Neuron (in vitro differentiated cells): Measurements from ENCODE around the gene MAPK14.
"Not testable (repeated sequence)": the region's sequence is repeated elsewhere in the genome, so short reads cannot be mapped to it uniquely, and the experiment has no call there.

Experiments
- H2AFZ ChIP-seq: one replicate; pipeline ENCODE4 v1.6.1; 2013; ENCODE audit warnings: low read depth, mild to moderate bottlenecking, inconsistent platforms, low read length, moderate library complexity
- H3K27me3 ChIP-seq: one replicate; pipeline ENCODE4 v1.6.1; 2013; ENCODE audit warnings: low read length; ENCODE audit not compliant: insufficient read depth
- H3K36me3 ChIP-seq: one replicate; pipeline ENCODE4 v1.6.1; 2013; ENCODE audit warnings: low read length; ENCODE audit not compliant: insufficient read depth
- H3K4me1 ChIP-seq: one replicate; pipeline ENCODE4 v1.6.1; 2013; ENCODE audit warnings: low read length; ENCODE audit not compliant: insufficient read depth
- H3K4me3 ChIP-seq: 2 replicates; pipeline ENCODE4 v1.5.1; 2013; ENCODE audit warnings: mild to moderate bottlenecking, low read length, moderate library complexity
- H3K9me3 ChIP-seq: one replicate; pipeline ENCODE4 v1.6.1; 2013; ENCODE audit warnings: low read length

MAPK14 gene

GRCh38 chr6:36079601-36080000, 52.0 kb downstream of the MAPK14 start:
- peaks cover 69% of the 10 kb centered on the region for H3K36me3 ChIP-seq
- no peaks in the 10 kb centered on the region for H3K27me3 ChIP-seq
- peaks cover 20% of the 10 kb centered on the region for H3K9me3 ChIP-seq
- no peaks in the 10 kb centered on the region for H3K4me1 ChIP-seq
- H3K4me3 ChIP-seq, result no peak overlapping the region
- no peak overlapping the region for H2AFZ ChIP-seq

GRCh38 chr6:36082318-36082717, 54.7 kb downstream of the MAPK14 start:
- Histone ChIP-seq H3K9me3 (peaks cover 20% of the 10 kb centered on the region), H3K27me3 (no peaks in the 10 kb centered on the region), H3K4me1 (no peaks in the 10 kb centered on the region), H2AFZ (no peak overlapping the region), H3K36me3 (peaks cover 57% of the 10 kb centered on the region), H3K4me3 (no peak overlapping the region)

DNA sequence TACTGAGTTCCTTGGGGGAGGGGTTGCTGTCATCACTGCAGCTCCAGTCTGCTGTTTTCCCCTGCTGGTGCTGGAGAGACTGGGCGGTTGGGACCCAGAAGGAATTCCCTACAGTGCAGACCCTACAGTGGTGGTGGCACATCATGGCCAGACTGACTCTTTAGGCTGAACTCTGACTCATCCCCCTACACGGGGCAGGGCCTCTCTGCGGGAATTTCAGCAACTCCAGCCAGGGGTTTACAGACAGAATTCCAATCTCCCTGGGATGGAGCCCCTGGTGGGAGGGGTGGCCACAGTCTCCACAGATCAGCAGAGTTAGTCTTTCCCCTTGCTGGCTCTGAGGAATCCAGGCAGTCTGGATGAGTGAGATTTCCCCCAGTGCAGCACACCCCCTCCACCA, 55.8 kb downstream of the MAPK14 start:
- H3K4me1 ChIP-seq, result no peaks in the 10 kb centered on the region
- H3K4me3 ChIP-seq, result no peak overlapping the region
- peaks cover 49% of the 10 kb centered on the region for H3K36me3 ChIP-seq
- H2AFZ ChIP-seq, result no peak overlapping the region
- H3K27me3 ChIP-seq, result no peaks in the 10 kb centered on the region
- H3K9me3 ChIP-seq, result peaks cover 20% of the 10 kb centered on the region

DNA sequence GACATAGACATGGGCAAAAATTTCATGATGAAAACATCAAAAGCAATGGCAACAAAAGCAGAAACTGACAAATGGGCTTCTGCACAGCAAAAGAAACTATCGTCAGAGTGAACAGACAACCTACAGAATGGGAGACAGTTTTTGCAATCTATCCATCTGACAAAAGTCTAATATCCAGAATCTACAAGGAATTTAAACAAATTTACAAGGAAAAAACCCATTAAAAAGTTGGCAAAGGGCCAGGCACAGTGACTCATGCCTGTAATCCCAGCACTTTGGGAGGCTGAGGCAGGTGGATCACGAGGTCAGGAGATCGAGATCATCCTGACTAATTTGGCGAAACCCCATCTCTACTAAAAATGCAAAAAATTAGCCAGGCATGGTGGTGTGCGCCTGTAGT, 60.6 kb downstream of the MAPK14 start:
- H3K36me3 ChIP-seq, result peaks cover 28% of the 10 kb centered on the region
- H2AFZ ChIP-seq, H3K4me1 ChIP-seq, H3K9me3 ChIP-seq, H3K4me3 ChIP-seq, H3K27me3 ChIP-seq: not testable (repeated sequence)

GRCh38 chr6:36089048-36089447, 61.4 kb downstream of the MAPK14 start:
- Histone ChIP-seq H3K9me3 (peaks cover 1% of the 10 kb centered on the region), H3K4me3 (no peak overlapping the region), H3K36me3 (peaks cover 20% of the 10 kb centered on the region), H2AFZ (no peak overlapping the region), H3K27me3 (no peaks in the 10 kb centered on the region), H3K4me1 (no peaks in the 10 kb centered on the region)

- Histone ChIP-seq H3K4me3 (no peak overlapping the region), H3K9me3 (no peaks in the 10 kb centered on the region), H2AFZ (no peak overlapping the region), H3K36me3 (peaks cover 10% of the 10 kb centered on the region), H3K27me3 (no peaks in the 10 kb centered on the region), H3K4me1 (no peaks in the 10 kb centered on the region)
Observed at GRCh38 chr6:36094238-36094637, 66.6 kb downstream of the MAPK14 start.

DNA sequence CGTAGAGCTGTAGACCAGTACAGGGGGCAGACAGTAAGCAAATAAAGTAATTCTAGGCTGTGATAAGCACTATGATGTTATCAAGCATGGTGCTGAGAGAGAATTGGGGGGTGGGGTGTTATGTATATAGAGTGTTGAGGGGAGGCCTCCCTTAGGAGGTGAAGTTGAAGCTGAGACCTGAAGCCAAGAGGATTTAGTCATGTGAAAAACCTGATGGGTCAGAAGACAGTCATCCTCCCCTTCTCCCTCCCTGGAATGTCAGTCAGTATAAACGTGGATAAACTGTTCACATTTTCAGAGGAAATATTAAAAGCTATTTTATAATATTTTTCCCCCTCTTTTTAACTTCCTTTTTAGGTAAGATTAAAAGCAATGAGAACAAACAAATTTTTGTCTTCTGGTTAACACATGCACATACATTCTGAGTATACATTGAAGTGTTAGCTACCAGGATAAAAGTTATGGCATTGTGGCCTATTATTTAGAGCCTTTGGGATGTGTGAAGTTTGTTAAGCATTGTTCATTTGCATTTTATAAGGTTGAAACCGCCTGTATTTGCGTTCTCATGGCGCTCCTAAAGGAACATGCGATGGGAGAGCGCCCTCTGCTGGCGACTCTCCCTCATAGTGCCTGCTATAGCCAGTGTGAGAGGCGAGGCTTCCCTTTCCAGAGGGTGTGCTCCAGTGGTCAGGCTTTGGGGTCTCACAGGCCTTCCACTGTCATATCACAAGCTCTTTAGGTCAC, 67.3 kb downstream of the MAPK14 start:
- H3K4me3 ChIP-seq, result no peak overlapping the region
- no peaks in the 10 kb centered on the region for H3K9me3 ChIP-seq
- no peaks in the 10 kb centered on the region for H3K4me1 ChIP-seq
- H3K36me3 ChIP-seq, result peaks cover 10% of the 10 kb centered on the region
- H2AFZ ChIP-seq, result no peak overlapping the region
- H3K27me3 ChIP-seq, result no peaks in the 10 kb centered on the region

DNA sequence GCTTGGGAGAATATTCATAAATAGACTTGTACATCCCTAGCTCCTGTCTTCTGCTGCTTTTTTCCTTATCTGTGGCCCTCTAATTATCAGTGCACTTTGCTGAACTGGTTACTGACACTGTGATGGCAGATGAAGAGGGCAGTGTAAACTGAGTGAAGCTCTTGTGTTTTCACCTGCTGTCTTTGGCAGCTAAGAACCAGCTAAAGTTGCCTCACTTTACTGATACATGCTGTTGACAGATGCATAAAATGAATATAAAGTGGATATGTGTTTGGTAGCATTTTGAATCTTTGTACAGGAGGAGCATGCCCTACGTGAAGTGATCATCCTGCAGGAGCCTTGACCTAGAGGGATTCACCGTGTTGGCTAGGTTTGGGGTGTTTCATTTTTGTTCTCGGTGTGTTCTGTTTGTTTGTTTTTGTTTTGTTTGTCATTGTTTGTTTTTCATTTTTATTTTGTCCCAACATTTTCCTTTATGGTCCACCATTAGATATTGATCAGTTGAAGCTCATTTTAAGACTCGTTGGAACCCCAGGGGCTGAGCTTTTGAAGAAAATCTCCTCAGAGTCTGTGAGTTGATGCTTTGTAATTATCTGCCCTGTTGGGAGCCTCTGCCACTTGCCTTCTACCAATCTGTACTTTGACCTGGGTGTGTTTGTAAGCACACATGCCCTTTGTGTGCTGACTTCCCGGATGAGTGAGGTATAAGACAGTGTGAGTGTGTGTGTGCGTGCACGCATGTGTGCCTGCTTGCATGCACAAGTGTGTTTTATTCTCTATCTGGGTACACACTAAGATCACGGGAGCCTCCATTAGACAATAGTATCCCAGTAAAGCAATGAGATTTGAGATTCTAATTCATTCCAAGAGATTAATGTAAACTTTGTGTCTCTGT, 68.1 kb downstream of the MAPK14 start:
- H3K27me3 ChIP-seq, result no peaks in the 10 kb centered on the region
- no peak overlapping the region for H2AFZ ChIP-seq
- no peak overlapping the region for H3K4me3 ChIP-seq
- peaks cover 10% of the 10 kb centered on the region for H3K36me3 ChIP-seq
- no peaks in the 10 kb centered on the region for H3K9me3 ChIP-seq
- no peaks in the 10 kb centered on the region for H3K4me1 ChIP-seq

DNA sequence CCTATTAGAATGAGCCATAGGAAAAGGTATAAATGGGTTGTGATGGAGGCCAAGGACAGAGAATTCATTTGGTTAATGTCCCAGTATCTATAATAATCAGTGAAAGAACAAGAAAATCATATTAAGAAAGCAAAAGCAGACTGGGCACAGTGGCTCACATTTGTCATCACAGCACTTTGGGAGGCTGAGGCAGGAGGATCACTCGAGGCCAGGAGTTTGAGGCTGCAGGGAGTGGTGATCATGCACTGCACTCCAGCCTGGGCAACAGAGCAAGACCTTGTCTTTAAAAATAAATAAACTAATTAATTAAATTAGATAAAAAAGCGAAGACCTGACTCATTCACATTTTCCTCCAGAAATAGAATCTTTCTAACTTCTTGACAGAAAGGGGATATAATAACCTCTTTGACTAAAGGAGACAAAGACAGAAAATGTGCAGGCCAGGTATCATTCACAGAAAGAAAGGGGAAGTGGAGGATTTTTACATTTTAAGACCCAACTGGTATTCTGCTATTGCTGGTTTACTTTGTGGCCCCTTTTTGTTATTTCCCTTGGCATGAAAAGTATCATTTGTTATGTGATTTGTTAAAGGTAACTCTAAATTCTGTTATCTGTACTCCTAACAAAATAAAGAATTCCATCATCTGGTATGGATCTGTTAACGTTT, 70.8 kb downstream of the MAPK14 start:
- Histone ChIP-seq H3K4me3 (no peak overlapping the region), H3K9me3 (no peaks in the 10 kb centered on the region), H3K4me1 (no peaks in the 10 kb centered on the region), H3K27me3 (no peaks in the 10 kb centered on the region), H3K36me3 (peaks cover 9% of the 10 kb centered on the region), H2AFZ (no peak overlapping the region)

DNA sequence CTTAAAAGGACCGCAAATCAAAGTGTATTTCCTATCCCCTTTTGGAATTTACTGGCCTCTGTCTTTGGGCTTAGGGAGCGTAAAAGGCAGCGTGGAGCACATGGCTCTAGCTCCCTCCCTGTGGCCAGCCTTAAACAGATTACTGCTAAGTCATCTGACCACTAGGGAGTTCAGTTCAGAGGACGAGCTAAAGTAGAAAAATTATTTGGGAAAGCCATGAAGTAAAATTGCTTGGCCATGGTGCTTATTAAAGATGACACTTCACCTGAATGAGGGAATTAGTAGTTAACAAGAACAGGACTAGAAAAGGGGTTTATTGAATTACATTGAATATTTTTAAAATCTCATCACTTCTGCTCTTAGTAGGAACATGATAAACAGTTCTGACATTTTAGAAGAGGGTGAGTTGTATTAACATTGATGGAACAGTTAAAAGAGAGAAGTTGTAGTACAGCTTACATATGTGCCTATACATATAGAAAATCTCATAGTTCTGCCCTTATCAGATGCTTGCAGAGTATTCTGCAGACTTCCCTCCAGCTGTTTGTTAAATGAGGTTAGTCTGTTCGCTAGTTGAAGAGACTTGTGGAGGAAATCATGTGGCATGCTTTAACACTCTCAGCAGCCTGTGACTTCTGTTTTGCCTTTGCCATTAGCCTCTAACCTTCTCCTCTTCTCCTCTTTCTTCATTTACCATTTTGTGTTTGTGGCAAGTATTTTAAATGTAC, 71.5 kb downstream of the MAPK14 start:
- peaks cover 13% of the 10 kb centered on the region for H3K36me3 ChIP-seq
- no peaks in the 10 kb centered on the region for H3K4me1 ChIP-seq
- H2AFZ ChIP-seq, result no peak overlapping the region
- H3K9me3 ChIP-seq, result no peaks in the 10 kb centered on the region
- no peaks in the 10 kb centered on the region for H3K27me3 ChIP-seq
- no peak overlapping the region for H3K4me3 ChIP-seq

- Histone ChIP-seq H3K36me3 (peaks cover 13% of the 10 kb centered on the region), H3K4me1 (no peaks in the 10 kb centered on the region)
Observed at GRCh38 chr6:36099869-36100483, 72.4 kb downstream of the MAPK14 start.

GRCh38 chr6:36101691-36102090, 74.1 kb downstream of the MAPK14 start:
- Histone ChIP-seq H3K27me3 (no peaks in the 10 kb centered on the region), H3K4me1 (no peaks in the 10 kb centered on the region), H3K9me3 (no peaks in the 10 kb centered on the region), H2AFZ (no peak overlapping the region), H3K36me3 (peaks cover 13% of the 10 kb centered on the region), H3K4me3 (no peak overlapping the region)

More at GRCh38 chr6:36099869-36100483, 72.4 kb downstream of the MAPK14 start:
- H3K4me3 ChIP-seq, result no peak overlapping the region
- no peaks in the 10 kb centered on the region for H3K27me3 ChIP-seq
- H2AFZ ChIP-seq, result no peak overlapping the region
- no peaks in the 10 kb centered on the region for H3K9me3 ChIP-seq
